Neural progenitor cell (in vitro differentiated cells): Measurements from ENCODE around the gene FAM114A2. TPM values are rescaled to one million over a fixed set of nuclear protein-coding genes. Genes with fewer than 3 reads are reported as not detected.

Experiments
- DNase-seq: peaks from one replicate; pipeline ENCODE4 v3.0.0-alpha.2; 2016; ENCODE audit warnings: low spot score
- H2AFZ ChIP-seq: fragments of 200-600 bp; sonication (generic); replicated peaks from 2 replicates; pipeline ENCODE4 v1.6.1; 2016; ENCODE audit warnings: antibody characterized with exemption
- H3F3A ChIP-seq: fragments of 200-600 bp; sonication (generic); 2 replicates; pipeline ENCODE4 v1.6.1; 2016; ENCODE audit warnings: antibody characterized with exemption, low read depth
- H3K27ac ChIP-seq: fragments of 200-600 bp; sonication (generic); 2 replicates; pipeline ENCODE4 v1.5.1; 2016; ENCODE audit warnings: mild to moderate bottlenecking
- H3K27me3 ChIP-seq: fragments of 200-600 bp; sonication (generic); 2 replicates; pipeline ENCODE4 v1.6.1; 2016; ENCODE audit warnings: mild to moderate bottlenecking, moderate library complexity
- H3K36me3 ChIP-seq: fragments of 200-600 bp; sonication (generic); 2 replicates; pipeline ENCODE4 v1.5.1; 2016
- H3K4me1 ChIP-seq: fragments of 200-600 bp; sonication (generic); 2 replicates; pipeline ENCODE4 v1.6.1; 2016; ENCODE audit warnings: mixed run types
- H3K4me2 ChIP-seq: fragments of 200-600 bp; sonication (generic); 2 replicates; pipeline ENCODE4 v1.6.1; 2016
- H3K4me3 ChIP-seq: fragments of 200-600 bp; sonication (generic); 2 replicates; pipeline ENCODE4 v1.5.1; 2016
- H3K79me2 ChIP-seq: fragments of 200-600 bp; sonication (generic); 2 replicates; pipeline ENCODE4 v1.6.1; 2016; ENCODE audit warnings: low read depth
- H3K9ac ChIP-seq: fragments of 200-600 bp; sonication (generic); 2 replicates; pipeline ENCODE4 v1.6.1; 2016
- H3K9me3 ChIP-seq: fragments of 200-600 bp; sonication (generic); 2 replicates; pipeline ENCODE4 v1.5.1; 2016; ENCODE audit warnings: low read depth
- H4K20me1 ChIP-seq: fragments of 200-600 bp; sonication (generic); 2 replicates; pipeline ENCODE4 v1.6.1; 2016; ENCODE audit warnings: low read depth
- H3K27ac Mint-ChIP-seq: 3 replicates; pipeline ENCODE4 v1.8.0; 2021; ENCODE audit warnings: mixed read lengths
- H3K27me3 Mint-ChIP-seq: 2 replicates; pipeline ENCODE4 v1.8.0; 2022; ENCODE audit warnings: low read depth, mild to moderate bottlenecking, inconsistent platforms, moderate library complexity, mixed read lengths; ENCODE audit not compliant: insufficient read depth
- H3K36me3 Mint-ChIP-seq: 3 replicates; pipeline ENCODE4 v1.8.0; 2021; ENCODE audit warnings: mixed read lengths
- H3K4me1 Mint-ChIP-seq: 3 replicates; pipeline ENCODE4 v1.8.0; 2021; ENCODE audit warnings: mixed read lengths
- H3K4me3 Mint-ChIP-seq: 3 replicates; pipeline ENCODE4 v1.8.0; 2021; ENCODE audit warnings: mild to moderate bottlenecking, moderate library complexity, mixed read lengths
- H3K9me3 Mint-ChIP-seq: 3 replicates; pipeline ENCODE4 v1.8.0; 2020; ENCODE audit warnings: mixed read lengths
- EZH2 ChIP-seq: fragments of 200-600 bp; sonication (generic); IDR thresholded peaks from 2 replicates; pipeline ENCODE4 v1.6.1; 2017; ENCODE audit warnings: antibody characterized with exemption, mild to moderate bottlenecking, moderate library complexity
- EZH2phosphoT487 ChIP-seq: fragments of 200-600 bp; sonication (generic); IDR thresholded peaks from 2 replicates; pipeline ENCODE4 v1.6.1; 2017; ENCODE audit warnings: antibody characterized with exemption
- total RNA-seq: library from RNA; depleted of rRNA; stranded (reverse); fragments of >200 nt; gene quantifications from 2 replicates; pipeline ENCODE4 v1.2.3, GENCODE V29; 2015; ENCODE audit warnings: low replicate concordance
- TF ChIP-seq, protein P1 (sequence below): fragments of 200-600 bp; sonication (generic); IDR thresholded peaks from 2 replicates; pipeline ENCODE4 v1.5.1; 2017; ENCODE audit warnings: antibody characterized with exemption, mild to moderate bottlenecking

The FAM114A2 gene
- total RNA-seq, 1 donor from 2014 or later, result 13.2 TPM

- Mint-ChIP-seq H3K36me3 (no peaks in the 10 kb centered on the region), H3K4me3 (peak overlapping the region; percentile 11), H3K9me3 (no peaks in the 10 kb centered on the region), H3K27ac (no peak overlapping the region), H3K27me3 (peaks cover 8% of the 10 kb centered on the region), H3K4me1 (peaks cover 67% of the 10 kb centered on the region)
- Histone ChIP-seq H2AFZ (no peak overlapping the region), H3K4me2 (peak overlapping the region; percentile 55), H3K9me3 (no peaks in the 10 kb centered on the region), H3K79me2 (no peaks in the 10 kb centered on the region), H3K9ac (no peak overlapping the region), H4K20me1 (no peaks in the 10 kb centered on the region), H3F3A (peaks cover 27% of the 10 kb centered on the region), H3K4me1 (peaks cover 27% of the 10 kb centered on the region), H3K27me3 (no peaks in the 10 kb centered on the region), H3K27ac (no peak overlapping the region), H3K4me3 (no peak overlapping the region), H3K36me3 (no peaks in the 10 kb centered on the region)
- DNase-seq, result peak; percentile 31
- TF ChIP-seq EZH2 (no peak), EZH2phosphoT487 (no peak)
- TF ChIP-seq, protein P1, sequence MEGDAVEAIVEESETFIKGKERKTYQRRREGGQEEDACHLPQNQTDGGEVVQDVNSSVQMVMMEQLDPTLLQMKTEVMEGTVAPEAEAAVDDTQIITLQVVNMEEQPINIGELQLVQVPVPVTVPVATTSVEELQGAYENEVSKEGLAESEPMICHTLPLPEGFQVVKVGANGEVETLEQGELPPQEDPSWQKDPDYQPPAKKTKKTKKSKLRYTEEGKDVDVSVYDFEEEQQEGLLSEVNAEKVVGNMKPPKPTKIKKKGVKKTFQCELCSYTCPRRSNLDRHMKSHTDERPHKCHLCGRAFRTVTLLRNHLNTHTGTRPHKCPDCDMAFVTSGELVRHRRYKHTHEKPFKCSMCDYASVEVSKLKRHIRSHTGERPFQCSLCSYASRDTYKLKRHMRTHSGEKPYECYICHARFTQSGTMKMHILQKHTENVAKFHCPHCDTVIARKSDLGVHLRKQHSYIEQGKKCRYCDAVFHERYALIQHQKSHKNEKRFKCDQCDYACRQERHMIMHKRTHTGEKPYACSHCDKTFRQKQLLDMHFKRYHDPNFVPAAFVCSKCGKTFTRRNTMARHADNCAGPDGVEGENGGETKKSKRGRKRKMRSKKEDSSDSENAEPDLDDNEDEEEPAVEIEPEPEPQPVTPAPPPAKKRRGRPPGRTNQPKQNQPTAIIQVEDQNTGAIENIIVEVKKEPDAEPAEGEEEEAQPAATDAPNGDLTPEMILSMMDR, result no peak
Observed at GRCh38 chr5:154078272-154078671, 39.6 kb upstream of the FAM114A2 start.

GRCh38 chr5:154077696-154078095 lies 39.0 kb upstream of the FAM114A2 start:
- Histone ChIP-seq H3K36me3 (no peaks in the 10 kb centered on the region), H3F3A (peaks cover 21% of the 10 kb centered on the region), H3K4me3 (no peak overlapping the region), H3K27ac (no peak overlapping the region), H3K27me3 (no peaks in the 10 kb centered on the region), H2AFZ (no peak overlapping the region), H3K9ac (no peak overlapping the region), H3K4me1 (peaks cover 25% of the 10 kb centered on the region), H3K79me2 (no peaks in the 10 kb centered on the region), H4K20me1 (no peaks in the 10 kb centered on the region), H3K9me3 (no peaks in the 10 kb centered on the region), H3K4me2 (peak overlapping the region; percentile 55)
- Mint-ChIP-seq H3K4me3 (no peak overlapping the region), H3K4me1 (peaks cover 68% of the 10 kb centered on the region), H3K27me3 (peaks cover 8% of the 10 kb centered on the region), H3K27ac (no peak overlapping the region), H3K9me3 (no peaks in the 10 kb centered on the region), H3K36me3 (no peaks in the 10 kb centered on the region)
- no peak for DNase-seq
- TF ChIP-seq, protein P1, result no peak
- no peak for TF ChIP-seq EZH2
- no peak for TF ChIP-seq EZH2phosphoT487

DNA sequence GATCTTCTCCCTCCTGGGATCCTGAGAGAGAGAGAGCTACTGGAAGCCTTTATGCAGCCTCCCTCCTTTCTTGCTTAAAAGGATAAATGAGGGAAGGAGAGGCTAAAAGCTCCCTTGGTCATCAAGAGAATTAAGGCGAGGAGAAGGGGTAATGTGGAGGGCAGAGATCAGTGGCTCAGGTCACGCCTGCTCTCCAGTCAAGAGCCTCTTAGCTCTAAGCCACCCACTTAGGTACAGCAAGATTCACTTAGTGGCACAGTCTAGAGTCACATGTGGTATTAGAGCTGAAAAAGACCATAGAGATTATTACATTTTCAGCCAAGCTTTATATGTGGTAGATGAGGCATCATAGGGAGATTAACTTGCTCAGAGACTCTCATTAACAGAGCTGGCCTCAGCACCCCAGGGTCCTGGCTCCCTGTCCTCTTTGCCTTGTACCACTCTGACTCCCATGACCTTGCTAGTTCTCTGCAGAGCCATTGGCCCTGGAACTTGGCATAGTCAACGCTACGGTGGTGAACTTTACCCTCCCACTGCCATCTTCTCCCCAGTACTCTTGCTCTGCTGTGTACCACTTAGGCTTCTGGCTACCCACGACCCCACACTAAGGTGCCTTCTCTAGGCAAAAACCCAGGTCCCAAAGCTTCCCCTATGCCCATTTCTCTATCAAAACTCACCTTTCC lies 37.7 kb upstream of the FAM114A2 start:
- Histone ChIP-seq H3K4me3 (no peak overlapping the region), H3K4me1 (peaks cover 28% of the 10 kb centered on the region), H3K9me3 (no peaks in the 10 kb centered on the region), H3F3A (peaks cover 22% of the 10 kb centered on the region), H3K27me3 (no peaks in the 10 kb centered on the region), H4K20me1 (no peaks in the 10 kb centered on the region), H2AFZ (no peak overlapping the region), H3K79me2 (no peaks in the 10 kb centered on the region), H3K36me3 (no peaks in the 10 kb centered on the region), H3K27ac (no peak overlapping the region), H3K9ac (no peak overlapping the region), H3K4me2 (no peak overlapping the region)
- no peak for DNase-seq
- Mint-ChIP-seq H3K4me1 (peaks cover 62% of the 10 kb centered on the region), H3K27me3 (peaks cover 7% of the 10 kb centered on the region), H3K4me3 (no peak overlapping the region), H3K36me3 (no peaks in the 10 kb centered on the region), H3K27ac (peak overlapping the region; percentile 48), H3K9me3 (no peaks in the 10 kb centered on the region)
- TF ChIP-seq EZH2, result no peak
- no peak for TF ChIP-seq EZH2phosphoT487
